GM23338 (cell line): ENCODE results near the gene IGSF9B. TPM values are rescaled to one million over a fixed set of nuclear protein-coding genes. Genes with fewer than 3 reads are reported as not detected.

Source experiments
- ATAC-seq: fragments of 200-7000 bp; cut with Tn5 transposase; 3 replicates; pipeline ENCODE4 v1.9.1; 2020
- DNase-seq: peaks from one replicate; pipeline ENCODE4 v3.0.0-alpha.2; 2015; ENCODE audit warnings: low spot score
- H2AFZ ChIP-seq: fragments of 200-600 bp; sonication (generic); 2 replicates; pipeline ENCODE4 v1.8.0; 2016; ENCODE audit warnings: antibody characterized with exemption, mild to moderate bottlenecking, moderate library complexity
- H3F3A ChIP-seq: fragments of 200-600 bp; sonication (generic); replicated peaks from 2 replicates; pipeline ENCODE4 v1.8.0; 2017; ENCODE audit warnings: antibody characterized with exemption, mixed run types, low read depth
- H3K27ac ChIP-seq: fragments of 200-600 bp; sonication (generic); 2 replicates; pipeline ENCODE4 v1.6.1; 2016; ENCODE audit warnings: low read depth
- H3K27me3 ChIP-seq: fragments of 200-600 bp; sonication (generic); 2 replicates; pipeline ENCODE4 v1.8.0; 2016; ENCODE audit warnings: mild to moderate bottlenecking, mixed run types, moderate library complexity; ENCODE audit not compliant: insufficient read depth
- H3K36me3 ChIP-seq: fragments of 200-600 bp; sonication (generic); 2 replicates; pipeline ENCODE4 v1.8.0; 2016; ENCODE audit warnings: mild to moderate bottlenecking; ENCODE audit not compliant: insufficient read depth
- H3K4me1 ChIP-seq: fragments of 200-600 bp; sonication (generic); 2 replicates; pipeline ENCODE4 v1.8.0; 2016; ENCODE audit warnings: mild to moderate bottlenecking, moderate library complexity; ENCODE audit not compliant: insufficient read depth
- H3K4me2 ChIP-seq: fragments of 200-600 bp; sonication (generic); 2 replicates; pipeline ENCODE4 v1.7.1; 2017; ENCODE audit warnings: mixed run types
- H3K4me3 ChIP-seq: fragments of 200-600 bp; sonication (generic); 2 replicates; pipeline ENCODE4 v1.6.1; 2016; ENCODE audit warnings: mixed run types
- H3K79me2 ChIP-seq: fragments of 200-600 bp; sonication (generic); replicated peaks from 2 replicates; pipeline ENCODE4 v1.8.0; 2017; ENCODE audit warnings: mild to moderate bottlenecking; ENCODE audit not compliant: insufficient read depth
- H3K9me2 ChIP-seq: fragments of 200-600 bp; sonication (generic); 2 replicates; pipeline ENCODE4 v1.8.0; 2017; ENCODE audit not compliant: insufficient read depth
- H4K20me1 ChIP-seq: fragments of 200-600 bp; sonication (generic); replicated peaks from 2 replicates; pipeline ENCODE4 v1.8.0; 2017; ENCODE audit warnings: mild to moderate bottlenecking; ENCODE audit not compliant: insufficient read depth
- H3K27ac Mint-ChIP-seq: 2 replicates; pipeline ENCODE4 v1.8.0; 2020; ENCODE audit warnings: inconsistent platforms, mild to moderate bottlenecking, moderate library complexity, mixed read lengths
- H3K27me3 Mint-ChIP-seq: 3 replicates; pipeline ENCODE4 v1.8.0; 2022; ENCODE audit warnings: low read depth, mild to moderate bottlenecking, moderate library complexity, mixed read lengths, inconsistent platforms; ENCODE audit not compliant: insufficient read depth, poor library complexity
- H3K36me3 Mint-ChIP-seq: 3 replicates; pipeline ENCODE4 v1.8.0; 2021; ENCODE audit warnings: low read depth, mild to moderate bottlenecking, inconsistent platforms, moderate library complexity, mixed read lengths
- H3K4me1 Mint-ChIP-seq: 3 replicates; pipeline ENCODE4 v1.8.0; 2020; ENCODE audit warnings: mild to moderate bottlenecking, inconsistent platforms, mixed read lengths
- H3K4me3 Mint-ChIP-seq: 3 replicates; pipeline ENCODE4 v1.8.0; 2021; ENCODE audit warnings: moderate library complexity, mild to moderate bottlenecking, inconsistent platforms, mixed read lengths
- H3K9me3 Mint-ChIP-seq: 3 replicates; pipeline ENCODE4 v1.8.0; 2020; ENCODE audit warnings: moderate library complexity, mild to moderate bottlenecking, inconsistent platforms, mixed read lengths
- CREB1 ChIP-seq: fragments of 250-450 bp; sonication (Bioruptor Pico); IDR thresholded peaks from 2 replicates; pipeline ENCODE4 v1.5.0; 2020; ENCODE audit warnings: low read depth, mild to moderate bottlenecking, moderate library complexity
- EZH2 ChIP-seq: fragments of 200-600 bp; sonication (generic); IDR thresholded peaks from one replicate; pipeline ENCODE4 v1.8.0; 2017; ENCODE audit warnings: antibody characterized with exemption, mild to moderate bottlenecking, low read depth; ENCODE audit not compliant: unreplicated experiment
- JUNB ChIP-seq: IDR thresholded peaks from one replicate; pipeline ENCODE4 v1.6.1; 2016; ENCODE audit warnings: antibody characterized with exemption; ENCODE audit not compliant: unreplicated experiment
- NANOG ChIP-seq: IDR thresholded peaks from 2 replicates; pipeline ENCODE4 v1.6.1; 2016; ENCODE audit warnings: antibody characterized with exemption, borderline replicate concordance
- POLR2AphosphoS5 ChIP-seq: IDR thresholded peaks from 2 replicates; pipeline ENCODE4 v1.6.1; 2016; ENCODE audit warnings: antibody characterized with exemption, low read depth
- STAT1 ChIP-seq: IDR thresholded peaks from one replicate; pipeline ENCODE4 v1.6.1; 2016; ENCODE audit warnings: antibody characterized with exemption; ENCODE audit not compliant: unreplicated experiment
- ZNF331 ChIP-seq: fragments of 250-450 bp; sonication (Bioruptor Pico); IDR thresholded peaks from 2 replicates; pipeline ENCODE4 v1.5.0; 2020; ENCODE audit warnings: low read depth, mild to moderate bottlenecking, moderate library complexity
- polyA plus RNA-seq: library from polyadenylated mRNA; unstranded; fragments of >200 nt; fragmentation: Nextera tagmentation; extraction: Ambion mirVana; gene quantifications from 2 replicates; pipeline ENCODE4 v1.2.1, GENCODE V29; 2016
- total RNA-seq: library from RNA; depleted of rRNA; stranded (reverse); fragments of >200 nt; shearing (Covaris generic); gene quantifications from 2 replicates; pipeline ENCODE4 v1.2.3, GENCODE V29; 2014
- TF ChIP-seq, protein P1 (sequence below), 2 experiments: fragments of 200-600 bp in 1 of 2; sonication (generic) in 1 of 2; conservative IDR thresholded peaks; 2 replicates each; pipeline versions ENCODE4 v1.5.1 to v1.6.1; 2016 to 2017; ENCODE audit warnings: antibody characterized with exemption in 2 of 2, low read depth in 2 of 2, mild to moderate bottlenecking in 2 of 2, moderate library complexity in 1 of 2
- TF ChIP-seq, protein P2 (sequence below): IDR thresholded peaks from one replicate; pipeline ENCODE4 v1.6.1; 2018; ENCODE audit warnings: antibody characterized with exemption; ENCODE audit not compliant: unreplicated experiment
- TF ChIP-seq, protein P3 (sequence below): IDR thresholded peaks from 2 replicates; pipeline ENCODE4 v1.6.1; 2016; ENCODE audit warnings: antibody characterized with exemption

Gene IGSF9B
- total and polyA plus RNA-seq, 2 experiments from 2014 or later, result 8.7 to 51.2 TPM

- TF ChIP-seq, protein P1, sequence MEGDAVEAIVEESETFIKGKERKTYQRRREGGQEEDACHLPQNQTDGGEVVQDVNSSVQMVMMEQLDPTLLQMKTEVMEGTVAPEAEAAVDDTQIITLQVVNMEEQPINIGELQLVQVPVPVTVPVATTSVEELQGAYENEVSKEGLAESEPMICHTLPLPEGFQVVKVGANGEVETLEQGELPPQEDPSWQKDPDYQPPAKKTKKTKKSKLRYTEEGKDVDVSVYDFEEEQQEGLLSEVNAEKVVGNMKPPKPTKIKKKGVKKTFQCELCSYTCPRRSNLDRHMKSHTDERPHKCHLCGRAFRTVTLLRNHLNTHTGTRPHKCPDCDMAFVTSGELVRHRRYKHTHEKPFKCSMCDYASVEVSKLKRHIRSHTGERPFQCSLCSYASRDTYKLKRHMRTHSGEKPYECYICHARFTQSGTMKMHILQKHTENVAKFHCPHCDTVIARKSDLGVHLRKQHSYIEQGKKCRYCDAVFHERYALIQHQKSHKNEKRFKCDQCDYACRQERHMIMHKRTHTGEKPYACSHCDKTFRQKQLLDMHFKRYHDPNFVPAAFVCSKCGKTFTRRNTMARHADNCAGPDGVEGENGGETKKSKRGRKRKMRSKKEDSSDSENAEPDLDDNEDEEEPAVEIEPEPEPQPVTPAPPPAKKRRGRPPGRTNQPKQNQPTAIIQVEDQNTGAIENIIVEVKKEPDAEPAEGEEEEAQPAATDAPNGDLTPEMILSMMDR (conservative IDR thresholded peaks at IDR 0.05; ENCODE audit: low read depth in 2 of 2), result no peak
- TF ChIP-seq EZH2 (no peak), JUNB (no peak), NANOG (no peak), STAT1 (no peak)
Observed at GRCh38 chr11:133943950-133944698, 12.6 kb downstream of the IGSF9B start (continued).

DNA sequence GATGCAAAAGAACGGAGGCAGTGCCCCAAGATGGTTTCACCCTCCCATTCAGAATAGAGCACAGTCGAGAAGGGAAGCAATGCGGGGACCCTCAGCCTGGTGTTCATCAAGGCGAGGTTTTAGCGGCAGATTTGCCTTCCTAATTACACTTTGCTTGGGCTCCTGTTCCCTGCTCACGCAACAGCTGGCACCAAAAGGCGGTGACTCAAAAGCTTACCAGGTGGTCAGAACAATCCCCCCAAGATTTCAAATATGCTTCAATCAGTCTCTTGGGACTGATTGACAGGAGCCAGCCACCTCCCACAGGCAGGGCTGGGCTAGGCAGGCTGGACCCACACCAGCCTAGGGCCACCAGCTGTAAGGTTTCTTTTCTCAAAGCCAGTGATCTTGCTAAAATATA, 14.2 kb downstream of the IGSF9B start:
- Histone ChIP-seq H3K27ac (no peak overlapping the region), H3F3A (no peaks in the 10 kb centered on the region), H3K4me2 (no peak overlapping the region), H4K20me1 (peaks cover 16% of the 10 kb centered on the region), H3K27me3 (no peaks in the 10 kb centered on the region), H3K36me3 (peaks cover 14% of the 10 kb centered on the region), H3K79me2 (peaks cover 36% of the 10 kb centered on the region), H3K9me2 (no peaks in the 10 kb centered on the region), H2AFZ (no peak overlapping the region), H3K4me3 (no peak overlapping the region), H3K4me1 (peaks cover 10% of the 10 kb centered on the region)
- H3K27ac Mint-ChIP-seq, result no peak overlapping the region
- no peaks in the 10 kb centered on the region; the same call in 1 of the 3 replicates for H3K9me3 Mint-ChIP-seq
- no peak overlapping the region for H3K4me3 Mint-ChIP-seq
- ATAC-seq (no peak), DNase-seq (no peak)
- H3K4me1 Mint-ChIP-seq, result peaks cover 20% of the 10 kb centered on the region
- peaks cover 4% of the 10 kb centered on the region for H3K27me3 Mint-ChIP-seq
- peaks cover 61% of the 10 kb centered on the region for H3K36me3 Mint-ChIP-seq
- TF ChIP-seq ZNF331 (CRISPR knock-in tag) (no peak), EZH2 (no peak), NANOG (no peak), STAT1 (no peak), CREB1 (no peak), POLR2AphosphoS5 (no peak)
- TF ChIP-seq, protein P2, sequence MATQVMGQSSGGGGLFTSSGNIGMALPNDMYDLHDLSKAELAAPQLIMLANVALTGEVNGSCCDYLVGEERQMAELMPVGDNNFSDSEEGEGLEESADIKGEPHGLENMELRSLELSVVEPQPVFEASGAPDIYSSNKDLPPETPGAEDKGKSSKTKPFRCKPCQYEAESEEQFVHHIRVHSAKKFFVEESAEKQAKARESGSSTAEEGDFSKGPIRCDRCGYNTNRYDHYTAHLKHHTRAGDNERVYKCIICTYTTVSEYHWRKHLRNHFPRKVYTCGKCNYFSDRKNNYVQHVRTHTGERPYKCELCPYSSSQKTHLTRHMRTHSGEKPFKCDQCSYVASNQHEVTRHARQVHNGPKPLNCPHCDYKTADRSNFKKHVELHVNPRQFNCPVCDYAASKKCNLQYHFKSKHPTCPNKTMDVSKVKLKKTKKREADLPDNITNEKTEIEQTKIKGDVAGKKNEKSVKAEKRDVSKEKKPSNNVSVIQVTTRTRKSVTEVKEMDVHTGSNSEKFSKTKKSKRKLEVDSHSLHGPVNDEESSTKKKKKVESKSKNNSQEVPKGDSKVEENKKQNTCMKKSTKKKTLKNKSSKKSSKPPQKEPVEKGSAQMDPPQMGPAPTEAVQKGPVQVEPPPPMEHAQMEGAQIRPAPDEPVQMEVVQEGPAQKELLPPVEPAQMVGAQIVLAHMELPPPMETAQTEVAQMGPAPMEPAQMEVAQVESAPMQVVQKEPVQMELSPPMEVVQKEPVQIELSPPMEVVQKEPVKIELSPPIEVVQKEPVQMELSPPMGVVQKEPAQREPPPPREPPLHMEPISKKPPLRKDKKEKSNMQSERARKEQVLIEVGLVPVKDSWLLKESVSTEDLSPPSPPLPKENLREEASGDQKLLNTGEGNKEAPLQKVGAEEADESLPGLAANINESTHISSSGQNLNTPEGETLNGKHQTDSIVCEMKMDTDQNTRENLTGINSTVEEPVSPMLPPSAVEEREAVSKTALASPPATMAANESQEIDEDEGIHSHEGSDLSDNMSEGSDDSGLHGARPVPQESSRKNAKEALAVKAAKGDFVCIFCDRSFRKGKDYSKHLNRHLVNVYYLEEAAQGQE, result no peak
- TF ChIP-seq, protein P3, sequence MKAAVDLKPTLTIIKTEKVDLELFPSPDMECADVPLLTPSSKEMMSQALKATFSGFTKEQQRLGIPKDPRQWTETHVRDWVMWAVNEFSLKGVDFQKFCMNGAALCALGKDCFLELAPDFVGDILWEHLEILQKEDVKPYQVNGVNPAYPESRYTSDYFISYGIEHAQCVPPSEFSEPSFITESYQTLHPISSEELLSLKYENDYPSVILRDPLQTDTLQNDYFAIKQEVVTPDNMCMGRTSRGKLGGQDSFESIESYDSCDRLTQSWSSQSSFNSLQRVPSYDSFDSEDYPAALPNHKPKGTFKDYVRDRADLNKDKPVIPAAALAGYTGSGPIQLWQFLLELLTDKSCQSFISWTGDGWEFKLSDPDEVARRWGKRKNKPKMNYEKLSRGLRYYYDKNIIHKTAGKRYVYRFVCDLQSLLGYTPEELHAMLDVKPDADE, result no peak
- TF ChIP-seq, protein P1 (conservative IDR thresholded peaks at IDR 0.05; ENCODE audit: low read depth in 2 of 2), result no peak
